Fibroblast of mammary gland (primary cell): ENCODE data around the gene DDIT4.

Experiments used
- DNase-seq: peaks from one replicate; pipeline ENCODE4 v3.0.0-alpha.2; 2010; ENCODE audit warnings: low read depth
- H3K4me3 ChIP-seq: 2 replicates; pipeline ENCODE4 v1.5.1; 2011; ENCODE audit warnings: low read depth, mild to moderate bottlenecking, low read length, moderate library complexity; ENCODE audit not compliant: control insufficient read depth
- TF ChIP-seq, protein P1 (sequence below): conservative IDR thresholded peaks from 2 replicates; pipeline ENCODE4 v1.5.1; 2011; ENCODE audit warnings: low read depth, low read length, inconsistent platforms; ENCODE audit not compliant: control insufficient read depth, insufficient read depth

DDIT4 gene

GRCh38 chr10:72250666-72251065, 23.1 kb upstream of the DDIT4 start:
- DNase-seq: peak; percentile 86
- no peak overlapping the region for H3K4me3 ChIP-seq
- TF ChIP-seq, protein P1, sequence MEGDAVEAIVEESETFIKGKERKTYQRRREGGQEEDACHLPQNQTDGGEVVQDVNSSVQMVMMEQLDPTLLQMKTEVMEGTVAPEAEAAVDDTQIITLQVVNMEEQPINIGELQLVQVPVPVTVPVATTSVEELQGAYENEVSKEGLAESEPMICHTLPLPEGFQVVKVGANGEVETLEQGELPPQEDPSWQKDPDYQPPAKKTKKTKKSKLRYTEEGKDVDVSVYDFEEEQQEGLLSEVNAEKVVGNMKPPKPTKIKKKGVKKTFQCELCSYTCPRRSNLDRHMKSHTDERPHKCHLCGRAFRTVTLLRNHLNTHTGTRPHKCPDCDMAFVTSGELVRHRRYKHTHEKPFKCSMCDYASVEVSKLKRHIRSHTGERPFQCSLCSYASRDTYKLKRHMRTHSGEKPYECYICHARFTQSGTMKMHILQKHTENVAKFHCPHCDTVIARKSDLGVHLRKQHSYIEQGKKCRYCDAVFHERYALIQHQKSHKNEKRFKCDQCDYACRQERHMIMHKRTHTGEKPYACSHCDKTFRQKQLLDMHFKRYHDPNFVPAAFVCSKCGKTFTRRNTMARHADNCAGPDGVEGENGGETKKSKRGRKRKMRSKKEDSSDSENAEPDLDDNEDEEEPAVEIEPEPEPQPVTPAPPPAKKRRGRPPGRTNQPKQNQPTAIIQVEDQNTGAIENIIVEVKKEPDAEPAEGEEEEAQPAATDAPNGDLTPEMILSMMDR: no peak

- no peak for DNase-seq
- no peak overlapping the region for H3K4me3 ChIP-seq
- TF ChIP-seq, protein P1: no peak
Measured at GRCh38 chr10:72251635-72252034, 22.1 kb upstream of the DDIT4 start.

DNA sequence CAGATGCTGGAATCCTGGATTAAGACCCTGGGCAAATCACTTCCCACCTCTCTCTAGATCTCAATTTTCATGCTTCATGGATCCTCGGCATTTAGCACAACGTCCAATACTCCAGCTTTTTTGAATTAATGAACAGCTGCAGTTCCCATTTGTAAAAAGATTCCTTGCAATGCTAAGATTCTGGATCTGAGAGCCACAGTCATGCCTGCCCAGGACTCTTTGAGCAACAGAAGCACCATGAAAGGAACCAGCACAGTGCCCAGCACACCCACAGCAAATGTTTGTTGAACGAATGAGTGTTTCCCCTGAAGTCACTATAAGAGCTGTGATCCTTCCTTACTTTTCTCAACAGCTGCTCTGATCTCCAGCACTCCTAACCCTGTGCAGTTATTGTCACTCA, 20.8 kb upstream of the DDIT4 start:
- TF ChIP-seq, protein P1: no peak
- H3K4me3 ChIP-seq: no peak overlapping the region
- no peak for DNase-seq

DNA sequence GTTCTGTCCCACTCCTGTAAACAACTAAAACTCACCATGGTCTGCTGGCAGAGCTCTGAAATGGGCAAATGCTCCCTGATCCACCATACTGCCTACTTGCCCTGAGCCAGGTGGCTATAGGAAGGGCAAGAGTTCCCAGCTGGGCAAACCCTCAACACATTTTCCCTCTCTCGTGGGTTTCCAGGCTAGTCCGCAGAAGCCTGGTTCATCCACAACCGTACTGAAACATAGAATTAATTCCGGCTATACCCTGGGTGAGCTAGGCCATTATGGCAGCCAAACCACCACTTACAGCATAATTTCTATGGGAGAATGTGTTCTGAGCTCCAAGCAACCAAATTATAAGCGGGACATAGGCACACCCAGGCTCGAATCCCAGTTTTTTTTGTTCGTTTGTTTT, 20.1 kb upstream of the DDIT4 start:
- TF ChIP-seq, protein P1: no peak
- no peak for DNase-seq
- no peak overlapping the region for H3K4me3 ChIP-seq

DNA sequence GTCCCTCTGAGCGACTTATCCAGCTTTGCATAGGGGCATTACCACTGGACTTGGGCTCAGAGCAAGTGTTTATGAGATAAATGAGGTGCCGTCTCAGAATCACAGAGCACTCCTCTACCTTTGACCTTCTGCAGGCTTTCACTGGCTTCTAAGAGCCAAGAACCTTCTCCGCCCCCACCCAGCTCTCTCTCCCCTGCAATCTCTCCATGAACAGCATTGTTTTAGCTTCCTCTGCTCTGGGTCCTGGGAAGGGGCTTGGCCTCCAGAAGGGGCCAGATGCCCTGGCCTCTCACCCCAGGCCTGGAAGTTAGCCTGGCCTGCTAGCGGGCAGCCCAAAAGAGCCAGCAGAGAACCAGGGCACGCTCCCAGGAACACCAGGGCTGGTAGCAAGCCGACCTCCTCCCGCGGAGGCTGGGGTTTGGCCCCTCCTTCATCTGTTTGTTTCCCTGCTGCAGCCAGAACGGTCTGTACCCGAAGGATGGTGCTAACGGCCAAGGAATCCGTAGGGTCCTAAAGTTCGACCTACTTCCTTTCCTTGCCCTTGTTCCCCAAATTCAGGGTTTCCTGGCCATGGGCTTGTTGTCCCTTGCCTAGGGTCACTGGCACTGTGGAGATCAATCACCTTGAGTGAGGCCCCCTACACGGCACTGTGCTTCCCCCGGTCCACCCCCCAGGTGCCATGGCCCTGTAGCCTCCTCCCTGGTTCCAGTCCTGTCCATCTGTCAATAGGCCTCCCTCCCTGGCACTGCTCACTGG, 18.7 kb upstream of the DDIT4 start:
- no peak overlapping the region for H3K4me3 ChIP-seq
- TF ChIP-seq, protein P1: no peak
- DNase-seq: peak; percentile 90

- peak; percentile 48 for DNase-seq
- TF ChIP-seq, protein P1: no peak
- no peak overlapping the region for H3K4me3 ChIP-seq
Measured at GRCh38 chr10:72255977-72256729, 17.6 kb upstream of the DDIT4 start.
